Measurements from ENCODE around the gene PSMC3IP. TPM values are rescaled to one million over a fixed set of nuclear protein-coding genes. Genes with fewer than 3 reads are reported as not detected.

PSMC3IP gene
- total and polyA plus RNA-seq, 2 of the 4 experiments (the other 2 are of a cell fraction), result 5.6 to 9.8 TPM

- Histone ChIP-seq H3K14ac (replicated peaks; ENCODE audit: low read depth, low read length) (no peak overlapping the region), H3K9me3 (ENCODE audit: control insufficient read depth, insufficient read depth, low read length) (no peaks in the 10 kb centered on the region), H2AFZ (replicated peaks; ENCODE audit: low read length, poor library complexity) (no peak overlapping the region), H3K4me2 (ENCODE audit: low read depth, low read length) (no peak overlapping the region), H3K9ac (ENCODE audit: low read depth, low read length) (no peak overlapping the region), H3K4me3 (ENCODE audit: insufficient read depth, low read depth, low read length) (no peak overlapping the region), H3K23ac (ENCODE audit: low read depth, low read length) (no peak overlapping the region), H3K18ac (ENCODE audit: low read depth, low read length) (no peak overlapping the region), H2AK5ac (ENCODE audit: low read depth, low read length) (0 out of 2 replicates have a peak overlapping the region, but pooled peaks have one; percentile 76), H3K4me1 (ENCODE audit: control insufficient read depth, insufficient read depth, low read length) (peaks cover 23% of the 10 kb centered on the region), H2BK5ac (ENCODE audit: low read depth, low read length, poor library complexity, severe bottlenecking) (no peak overlapping the region), H4K5ac (ENCODE audit: low read depth, low read length) (no peak overlapping the region), H2BK20ac (ENCODE audit: low read depth, low read length) (peak overlapping the region; percentile 68; the same call in 1 of the 2 replicates), H2AK9ac (replicated peaks; ENCODE audit: low read depth, low read length, poor library complexity) (no peak overlapping the region), H4K20me1 (ENCODE audit: insufficient read depth, low read length) (no peaks in the 10 kb centered on the region), H3K36me3 (ENCODE audit: control insufficient read depth, insufficient read depth, low read length) (no peaks in the 10 kb centered on the region), H2BK120ac (ENCODE audit: low read depth, low read length) (no peak overlapping the region), H3K27me3 (ENCODE audit: control insufficient read depth, insufficient read depth, low read length) (no peaks in the 10 kb centered on the region), H3K56ac (ENCODE audit: extremely low read depth, insufficient read depth, low read length) (no peak overlapping the region), H4K8ac (ENCODE audit: low read depth in 2 of 2, low read length in 2 of 2) (no peak overlapping the region), H3K9me1 (ENCODE audit: insufficient read depth, low read length) (peaks cover 17% of the 10 kb centered on the region; the same call in 1 of the 2 replicates), H3K4ac (ENCODE audit: low read depth, low read length) (peak overlapping the region; percentile 32; the same call in 1 of the 2 replicates), H3K27ac (ENCODE audit: insufficient read depth, low read length) (no peak overlapping the region), H3K79me1 (ENCODE audit: low read depth in 1 of 2, low read length in 2 of 2) (peaks cover 0 to 16% of the 10 kb centered on the region in 2 experiments; a peak in 2 of 4 replicates), H2BK15ac (ENCODE audit: low read depth, low read length) (no peak overlapping the region), H4K91ac (ENCODE audit: insufficient read depth, low read depth, low read length) (no peak overlapping the region)
- intact Hi-C loops (cut with micrococcal nuclease) (loop anchor here (1.0 to 10.0 kb wide), 5 partner anchors 100 to 566 kb away; no protein-coding TSS in a partner anchor), dilution Hi-C loops (cut with HindIII; ENCODE audit: low sequenced_read_pairs, unreplicated experiment) (no loop called here), in situ Hi-C loops (cut with MboI; ENCODE audit: low sequenced_read_pairs) (loop anchor here (5.0 to 10.0 kb wide), 2 partner anchors 101 to 303 kb away; no protein-coding TSS in a partner anchor)
- DNase-seq (no peak), ATAC-seq (ENCODE audit: low read depth) (no peak)
- no TSS peak for BruUV-seq (replicated peaks)
- WGBS, 2 experiments (ENCODE audit: extremely low coverage in 2 of 2, insufficient read length in 1 of 2), result no CpG with 5 or more reads among the region's 6 CpGs
- ChIA-PET CTCF (interaction anchor here (0.5 to 1.3 kb wide), 9 partner anchors 8 to 218 kb away, joined by 3 to 14 read pairs (median 3); partner anchors contain the start of gene NAGLU), POLR2A (ENCODE audit: unreplicated experiment) (interaction anchor here (1.0 kb wide), 1 partner anchor 9 kb away, joined by 4 read pairs; no protein-coding TSS in a partner anchor)
- TF ChIP-seq SMC3 (IDR thresholded peaks at IDR 0.05; ENCODE audit: low read depth, low read length) (no peak), MAFK (IDR thresholded peaks at IDR 0.05; ENCODE audit: low read depth, low read length) (no peak), CEBPB (IDR thresholded peaks at IDR 0.05; ENCODE audit: low read depth, low read length) (no peak), USF2 (IDR thresholded peaks at IDR 0.05; ENCODE audit: low read depth, low read length) (no peak), RFX5 (IDR thresholded peaks at IDR 0.05; ENCODE audit: low read depth, low read length) (no peak), RCOR1 (IDR thresholded peaks at IDR 0.05; ENCODE audit: insufficient replicate concordance, low read length) (no peak), POLR2A (IDR thresholded peaks at IDR 0.05; ENCODE audit: low read depth, low read length) (no peak), MAZ (IDR thresholded peaks at IDR 0.05; ENCODE audit: borderline replicate concordance, low read depth, low read length) (no peak), ELK1 (IDR thresholded peaks at IDR 0.05; ENCODE audit: borderline replicate concordance, low read depth, low read length) (no peak)
Observed at GRCh38 chr17:42527932-42528331, 49.6 kb downstream of the PSMC3IP start.
